HG02678 (cell line): ENCODE measurements around the gene SLC34A2.
"Not testable (repeated sequence)": the region's sequence is repeated elsewhere in the genome, so short reads cannot be mapped to it uniquely, and the experiment has no call there.

Experiments used
- ATAC-seq: cut with Tn5 transposase; IDR thresholded peaks from one replicate; pipeline ENCODE4 v1.9.1; 2021; ENCODE audit warnings: mild to moderate bottlenecking, moderate library complexity; ENCODE audit not compliant: unreplicated experiment

The SLC34A2 gene

DNA sequence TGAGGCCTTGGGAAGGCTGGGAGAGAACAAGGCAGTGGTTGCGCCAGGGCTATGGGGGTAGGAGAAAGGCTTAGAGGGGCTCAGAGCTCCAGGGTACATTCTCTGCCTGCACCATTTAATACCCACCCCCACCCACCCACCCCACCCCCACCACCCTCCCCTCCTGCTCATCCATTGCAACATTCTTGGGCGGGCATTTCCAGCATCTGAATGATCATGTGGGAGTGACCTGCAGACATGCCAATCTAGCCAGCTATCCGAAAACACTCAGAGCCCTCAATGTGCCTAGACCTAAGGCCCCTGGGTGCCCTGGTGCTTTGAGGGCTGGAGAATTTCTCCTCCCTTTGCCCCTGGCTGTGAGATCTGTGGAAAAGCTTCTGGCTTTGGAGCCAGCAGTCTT, 3.1 kb downstream of the SLC34A2 start:
- no peak for ATAC-seq

DNA sequence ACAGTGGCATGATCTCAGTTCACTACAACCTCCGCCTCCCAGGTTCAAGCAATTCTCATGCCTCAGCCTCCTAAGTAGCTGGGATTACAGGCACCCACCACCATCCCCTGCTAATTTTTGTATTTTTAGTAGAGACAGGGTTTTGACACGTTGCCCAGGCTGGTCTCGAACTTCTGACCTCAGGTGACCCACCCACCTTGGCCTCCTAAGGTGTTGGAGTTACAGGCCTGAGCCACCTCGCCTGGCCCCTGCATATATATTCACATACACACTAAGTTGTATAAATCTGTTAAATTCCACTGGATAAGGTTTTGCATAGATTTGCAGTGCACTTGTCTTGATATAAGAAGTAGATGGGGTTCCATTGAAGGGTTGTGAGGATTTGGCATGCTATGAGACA, 5.8 kb downstream of the SLC34A2 start:
- not testable (repeated sequence) for ATAC-seq

GRCh38 chr4:25662306-25662705, 6.7 kb downstream of the SLC34A2 start:
- ATAC-seq = no peak

GRCh38 chr4:25663781-25664180, 8.1 kb downstream of the SLC34A2 start:
- no peak for ATAC-seq

GRCh38 chr4:25666031-25666630, 10.5 kb downstream of the SLC34A2 start:
- ATAC-seq = no peak

DNA sequence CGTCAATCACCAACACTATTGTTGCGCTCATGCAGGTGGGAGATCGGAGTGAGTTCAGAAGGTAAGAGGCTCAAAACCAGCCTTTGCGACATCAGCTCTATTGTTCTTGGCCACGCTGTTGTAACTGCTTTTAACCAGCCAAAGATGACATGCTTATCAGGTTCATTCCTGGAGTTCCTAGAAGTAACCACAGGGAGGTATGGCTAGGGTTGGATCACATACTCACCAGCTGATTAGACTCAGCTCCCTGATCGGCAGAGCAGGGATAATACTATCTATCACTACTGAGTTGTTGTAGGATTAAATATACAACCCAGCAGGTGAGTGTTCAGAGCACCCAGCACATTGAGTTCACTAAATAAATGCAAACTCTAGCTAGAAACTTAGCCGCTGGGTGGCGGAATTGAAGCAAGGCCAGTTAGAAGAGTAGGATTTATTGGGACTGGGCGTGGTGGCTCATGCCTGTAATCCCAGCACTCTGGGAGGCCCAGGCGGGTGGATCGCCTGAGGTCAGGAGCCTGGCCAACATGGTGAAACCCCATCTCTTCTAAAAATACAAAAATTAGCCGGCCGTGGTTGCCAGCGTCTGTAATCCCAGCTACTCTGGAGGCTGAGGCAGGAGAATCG, 12.4 kb downstream of the SLC34A2 start:
- ATAC-seq = no peak

DNA sequence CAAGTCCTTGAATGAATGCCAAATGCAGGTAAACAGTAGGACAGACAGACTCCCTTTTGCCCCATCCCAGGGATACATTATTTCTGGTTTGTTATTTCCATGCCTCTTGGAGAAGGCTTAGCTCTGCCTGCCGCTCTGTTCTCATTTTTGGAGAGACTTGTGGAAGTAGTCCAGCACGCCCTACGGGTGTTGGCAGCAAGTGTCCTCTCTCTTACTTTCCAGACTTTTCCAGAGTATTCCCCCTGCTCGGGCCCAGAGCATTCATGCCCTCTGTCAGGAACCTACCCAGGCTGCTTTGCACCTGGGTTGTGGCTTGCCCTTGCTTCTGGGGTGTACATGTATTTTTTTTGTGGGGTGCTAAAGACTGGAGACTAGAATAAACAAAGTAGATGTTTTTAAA, 15.3 kb downstream of the SLC34A2 start:
- no peak for ATAC-seq

DNA sequence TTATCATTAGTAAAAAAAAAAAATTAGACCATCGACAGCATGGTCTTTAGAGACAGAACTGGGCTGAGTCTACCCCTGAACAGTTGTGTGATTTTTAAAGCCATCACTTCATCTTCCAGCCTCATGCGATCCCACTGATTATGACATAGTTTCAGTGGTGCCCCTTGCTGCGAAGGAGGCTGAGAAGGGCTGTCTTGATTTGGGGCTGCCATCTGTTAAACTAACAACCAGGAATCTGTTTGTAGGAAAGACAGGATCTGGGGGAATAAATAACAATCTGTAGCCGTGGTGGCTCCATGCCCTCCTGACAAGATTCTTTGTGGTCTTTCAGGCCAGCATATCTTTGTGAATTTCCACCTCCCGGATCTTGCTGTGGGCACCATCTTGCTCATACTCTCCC, 17.1 kb downstream of the SLC34A2 start:
- ATAC-seq = no peak

GRCh38 chr4:25674386-25674785, 18.7 kb downstream of the SLC34A2 start:
- ATAC-seq = no peak

DNA sequence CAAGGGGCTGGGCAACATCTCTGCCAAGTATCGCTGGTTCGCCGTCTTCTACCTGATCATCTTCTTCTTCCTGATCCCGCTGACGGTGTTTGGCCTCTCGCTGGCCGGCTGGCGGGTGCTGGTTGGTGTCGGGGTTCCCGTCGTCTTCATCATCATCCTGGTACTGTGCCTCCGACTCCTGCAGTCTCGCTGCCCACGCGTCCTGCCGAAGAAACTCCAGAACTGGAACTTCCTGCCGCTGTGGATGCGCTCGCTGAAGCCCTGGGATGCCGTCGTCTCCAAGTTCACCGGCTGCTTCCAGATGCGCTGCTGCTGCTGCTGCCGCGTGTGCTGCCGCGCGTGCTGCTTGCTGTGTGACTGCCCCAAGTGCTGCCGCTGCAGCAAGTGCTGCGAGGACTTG, 20.6 kb downstream of the SLC34A2 start:
- no peak for ATAC-seq

DNA sequence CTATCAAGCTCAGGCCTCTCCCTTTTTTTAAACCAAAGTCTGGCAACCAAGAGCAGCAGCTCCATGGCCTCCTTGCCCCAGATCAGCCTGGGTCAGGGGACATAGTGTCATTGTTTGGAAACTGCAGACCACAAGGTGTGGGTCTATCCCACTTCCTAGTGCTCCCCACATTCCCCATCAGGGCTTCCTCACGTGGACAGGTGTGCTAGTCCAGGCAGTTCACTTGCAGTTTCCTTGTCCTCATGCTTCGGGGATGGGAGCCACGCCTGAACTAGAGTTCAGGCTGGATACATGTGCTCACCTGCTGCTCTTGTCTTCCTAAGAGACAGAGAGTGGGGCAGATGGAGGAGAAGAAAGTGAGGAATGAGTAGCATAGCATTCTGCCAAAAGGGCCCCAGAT, 21.5 kb downstream of the SLC34A2 start:
- ATAC-seq = no peak

DNA sequence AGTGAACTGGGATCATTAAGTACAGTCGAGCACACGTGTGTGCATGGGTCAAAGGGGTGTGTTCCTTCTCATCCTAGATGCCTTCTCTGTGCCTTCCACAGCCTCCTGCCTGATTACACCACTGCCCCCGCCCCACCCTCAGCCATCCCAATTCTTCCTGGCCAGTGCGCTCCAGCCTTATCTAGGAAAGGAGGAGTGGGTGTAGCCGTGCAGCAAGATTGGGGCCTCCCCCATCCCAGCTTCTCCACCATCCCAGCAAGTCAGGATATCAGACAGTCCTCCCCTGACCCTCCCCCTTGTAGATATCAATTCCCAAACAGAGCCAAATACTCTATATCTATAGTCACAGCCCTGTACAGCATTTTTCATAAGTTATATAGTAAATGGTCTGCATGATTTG, 22.3 kb downstream of the SLC34A2 start:
- ATAC-seq = no peak

DNA sequence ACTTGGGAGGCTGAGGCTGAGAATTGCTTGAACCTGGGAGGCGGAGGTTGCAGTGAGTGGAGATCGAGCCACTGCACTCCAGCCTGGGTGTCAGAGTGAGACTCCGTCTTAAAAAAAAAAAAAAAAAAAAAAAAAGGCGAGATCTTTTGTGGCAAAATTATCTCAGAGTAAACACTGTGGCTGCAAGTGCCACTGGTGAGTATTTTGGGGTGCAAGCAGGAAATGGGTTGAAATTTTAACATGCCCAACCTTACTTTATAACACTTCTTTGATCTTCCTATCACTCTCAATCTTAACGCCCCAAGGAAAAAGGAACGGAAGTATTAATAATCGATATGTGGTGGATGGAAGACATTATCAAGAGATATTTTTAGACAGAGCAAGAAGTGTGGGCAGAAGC, 32.1 kb downstream of the SLC34A2 start:
- ATAC-seq = no peak

- ATAC-seq = no peak
These were observed 38.8 kb downstream of the SLC34A2 start for GRCh38 chr4:25694466-25694865.

- no peak for ATAC-seq
These were observed 40.8 kb downstream of the SLC34A2 start for GRCh38 chr4:25696409-25696808.

DNA sequence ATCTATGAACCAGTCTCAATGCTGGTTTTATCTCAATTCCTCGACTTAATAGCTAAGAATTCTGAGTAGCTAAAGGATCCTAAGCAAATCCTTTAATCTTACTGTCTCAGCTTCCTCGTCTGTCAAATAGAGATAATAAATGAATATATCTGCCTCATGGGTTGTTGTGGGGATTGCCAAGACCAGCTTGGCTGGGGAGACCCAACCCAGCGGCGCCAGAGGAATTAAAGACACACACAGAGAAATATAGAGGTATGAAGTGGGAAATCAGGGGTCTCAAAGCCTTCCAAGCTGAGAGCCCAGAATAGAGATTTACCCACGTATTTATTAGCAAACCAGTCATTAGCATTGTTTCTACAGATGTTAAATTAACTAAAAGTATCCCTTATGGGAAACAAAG, 41.9 kb downstream of the SLC34A2 start:
- ATAC-seq = no peak

DNA sequence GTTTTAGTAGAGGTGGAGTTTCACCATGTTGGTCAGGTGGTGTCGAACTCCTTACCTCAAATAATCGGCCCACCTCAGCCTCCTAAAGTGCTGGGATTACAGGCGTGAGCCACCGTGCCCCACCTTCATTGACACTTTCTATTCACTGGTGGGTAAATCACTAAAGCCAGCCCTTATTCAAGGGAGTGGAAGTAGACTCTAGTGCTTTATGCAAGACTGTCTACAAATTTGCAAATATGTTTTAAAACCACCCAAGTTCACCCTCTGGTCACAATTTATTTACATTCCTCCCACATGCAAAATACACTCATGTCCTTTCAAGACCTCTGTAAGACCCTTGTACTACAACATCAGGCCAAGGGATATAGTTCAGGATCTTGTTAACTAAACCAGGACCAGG, 45.0 kb downstream of the SLC34A2 start:
- no peak for ATAC-seq

- no peak for ATAC-seq
These were observed 47.2 kb downstream of the SLC34A2 start for GRCh38 chr4:25702848-25703247.

GRCh38 chr4:25703731-25704388, 48.2 kb downstream of the SLC34A2 start:
- no peak for ATAC-seq

DNA sequence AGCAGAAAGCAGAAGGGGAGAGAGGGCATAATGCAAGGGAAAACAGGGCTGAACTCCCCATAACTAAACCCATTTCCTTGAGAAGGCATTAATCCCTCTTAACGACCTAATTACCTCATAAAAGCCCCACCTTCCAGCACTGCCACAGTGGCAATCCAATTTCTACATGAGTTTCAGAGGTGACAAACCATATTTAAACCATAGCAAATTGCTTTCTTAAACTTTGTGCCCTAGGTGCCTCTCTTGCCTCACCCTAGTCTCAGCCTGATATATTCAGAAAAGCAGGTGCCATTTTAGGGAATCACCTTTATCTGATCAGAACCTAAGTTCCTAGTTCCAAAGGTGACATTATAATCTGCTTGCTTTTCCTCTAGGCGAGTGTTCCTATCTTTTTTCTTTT, 48.9 kb downstream of the SLC34A2 start:
- no peak for ATAC-seq

GRCh38 chr4:25710637-25711036, 55.0 kb downstream of the SLC34A2 start:
- no peak for ATAC-seq

DNA sequence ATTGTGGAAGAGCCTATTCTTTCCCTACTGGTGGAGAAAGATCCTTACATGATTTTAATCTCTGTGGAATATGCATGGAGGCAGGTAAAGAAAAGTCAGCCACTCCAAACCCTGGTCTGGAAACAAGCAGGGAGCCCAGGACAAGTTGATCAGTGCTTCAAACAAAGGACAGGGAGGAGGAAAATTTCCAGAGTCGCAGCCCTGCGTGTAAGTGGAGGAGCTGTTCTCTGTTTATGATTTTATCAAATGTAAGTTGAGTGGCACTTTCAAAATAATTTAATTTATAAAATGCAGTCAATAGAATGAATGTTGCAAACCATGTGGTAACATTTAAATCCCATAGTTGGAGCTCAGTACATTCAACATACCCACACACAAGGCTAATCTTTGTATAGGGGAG, 57.0 kb downstream of the SLC34A2 start:
- no peak for ATAC-seq

GRCh38 chr4:25713812-25714211, 58.2 kb downstream of the SLC34A2 start:
- ATAC-seq = no peak
